DOHH2 (cell line): ENCODE results near the gene CFAP298.

Experiments
- CTCF ChIP-seq: fragments of 200-600 bp; sonication (generic); IDR thresholded peaks from one replicate; pipeline ENCODE4 v1.5.1; 2014; ENCODE audit warnings: antibody characterized with exemption, mild to moderate bottlenecking, low read depth, low read length; ENCODE audit not compliant: poor library complexity, severe bottlenecking
- EZH2phosphoT487 ChIP-seq: fragments of 200-600 bp; sonication (generic); IDR thresholded peaks from 2 replicates; pipeline ENCODE4 v1.6.1; 2017; ENCODE audit warnings: borderline replicate concordance, mild to moderate bottlenecking, antibody characterized with exemption, low read length, moderate library complexity, mixed read lengths

GRCh38 chr21:32585970-32586369 lies 26.2 kb downstream of the CFAP298 start:
- TF ChIP-seq CTCF, result no peak
- no peak for TF ChIP-seq EZH2phosphoT487
